T-helper 2 cell treated with Interferon-gamma antibody and Interleukin-4, amounts not matched to agents 5 μg/mL and 100 μg/mL, for 36 hours (primary cell): Measurements from ENCODE around the gene GALNT14.

Source experiments
- DNase-seq: peaks from one replicate; pipeline ENCODE4 v3.0.0; 2021; ENCODE audit warnings: low spot score
- H3K27ac Mint-ChIP-seq: one replicate; pipeline ENCODE4 v1.8.0; 2021; ENCODE audit warnings: mild to moderate bottlenecking, mixed read lengths
- H3K27me3 Mint-ChIP-seq: one replicate; pipeline ENCODE4 v1.8.0; 2021; ENCODE audit warnings: low read depth, mixed read lengths
- H3K36me3 Mint-ChIP-seq: one replicate; pipeline ENCODE4 v1.8.0; 2021; ENCODE audit warnings: low read depth, mixed read lengths
- H3K4me1 Mint-ChIP-seq: one replicate; pipeline ENCODE4 v1.8.0; 2021; ENCODE audit warnings: low read depth, mixed read lengths
- H3K4me3 Mint-ChIP-seq: one replicate; pipeline ENCODE4 v1.8.0; 2022; ENCODE audit warnings: mild to moderate bottlenecking, moderate library complexity, mixed read lengths
- H3K9me3 Mint-ChIP-seq: one replicate; pipeline ENCODE4 v1.8.0; 2021; ENCODE audit warnings: mixed read lengths

GALNT14 gene

GRCh38 chr2:31013301-31013700 is 124.9 kb downstream of the GALNT14 start:
- H3K27ac Mint-ChIP-seq: no peak overlapping the region
- no peak overlapping the region for H3K4me3 Mint-ChIP-seq
- no peaks in the 10 kb centered on the region for H3K9me3 Mint-ChIP-seq
- no peaks in the 10 kb centered on the region for H3K36me3 Mint-ChIP-seq
- DNase-seq: no peak
- H3K4me1 Mint-ChIP-seq: no peaks in the 10 kb centered on the region
- peaks cover 2% of the 10 kb centered on the region for H3K27me3 Mint-ChIP-seq

- Mint-ChIP-seq H3K27ac (no peak overlapping the region), H3K4me3 (no peak overlapping the region), H3K27me3 (peaks cover 2% of the 10 kb centered on the region), H3K36me3 (no peaks in the 10 kb centered on the region), H3K4me1 (no peaks in the 10 kb centered on the region), H3K9me3 (no peaks in the 10 kb centered on the region)
- no peak for DNase-seq
Observed at GRCh38 chr2:31012406-31012805, 125.8 kb downstream of the GALNT14 start.

GRCh38 chr2:31011587-31011986 is 126.7 kb downstream of the GALNT14 start:
- Mint-ChIP-seq H3K4me3 (no peak overlapping the region), H3K4me1 (no peaks in the 10 kb centered on the region), H3K27me3 (peaks cover 2% of the 10 kb centered on the region), H3K9me3 (no peaks in the 10 kb centered on the region), H3K36me3 (no peaks in the 10 kb centered on the region), H3K27ac (no peak overlapping the region)
- no peak for DNase-seq

GRCh38 chr2:31008561-31009114 is 129.6 kb downstream of the GALNT14 start:
- peaks cover 2% of the 10 kb centered on the region for H3K27me3 Mint-ChIP-seq
- H3K4me1 Mint-ChIP-seq: no peaks in the 10 kb centered on the region
- no peaks in the 10 kb centered on the region for H3K36me3 Mint-ChIP-seq
- no peak for DNase-seq
- no peak overlapping the region for H3K4me3 Mint-ChIP-seq
- H3K9me3 Mint-ChIP-seq: no peaks in the 10 kb centered on the region
- H3K27ac Mint-ChIP-seq: no peak overlapping the region

GRCh38 chr2:31004257-31004656 is 134.0 kb downstream of the GALNT14 start:
- no peak overlapping the region for H3K27ac Mint-ChIP-seq
- H3K36me3 Mint-ChIP-seq: no peaks in the 10 kb centered on the region
- no peak overlapping the region for H3K4me3 Mint-ChIP-seq
- no peaks in the 10 kb centered on the region for H3K27me3 Mint-ChIP-seq
- H3K4me1 Mint-ChIP-seq: no peaks in the 10 kb centered on the region
- no peak for DNase-seq
- no peaks in the 10 kb centered on the region for H3K9me3 Mint-ChIP-seq

GRCh38 chr2:31003749-31004148 is 134.5 kb downstream of the GALNT14 start:
- H3K27me3 Mint-ChIP-seq: no peaks in the 10 kb centered on the region
- no peaks in the 10 kb centered on the region for H3K9me3 Mint-ChIP-seq
- no peak overlapping the region for H3K4me3 Mint-ChIP-seq
- no peak overlapping the region for H3K27ac Mint-ChIP-seq
- DNase-seq: no peak
- no peaks in the 10 kb centered on the region for H3K36me3 Mint-ChIP-seq
- no peaks in the 10 kb centered on the region for H3K4me1 Mint-ChIP-seq

- no peak overlapping the region for H3K27ac Mint-ChIP-seq
- no peaks in the 10 kb centered on the region for H3K27me3 Mint-ChIP-seq
- H3K4me1 Mint-ChIP-seq: no peaks in the 10 kb centered on the region
- H3K4me3 Mint-ChIP-seq: no peak overlapping the region
- no peaks in the 10 kb centered on the region for H3K36me3 Mint-ChIP-seq
- no peaks in the 10 kb centered on the region for H3K9me3 Mint-ChIP-seq
- DNase-seq: no peak
Observed at GRCh38 chr2:31002537-31003150, 135.6 kb downstream of the GALNT14 start.

GRCh38 chr2:31000970-31001369 is 137.3 kb downstream of the GALNT14 start:
- no peaks in the 10 kb centered on the region for H3K27me3 Mint-ChIP-seq

GRCh38 chr2:30998672-30999071 is 139.6 kb downstream of the GALNT14 start:
- no peak overlapping the region for H3K27ac Mint-ChIP-seq
- no peak for DNase-seq
- H3K27me3 Mint-ChIP-seq: no peaks in the 10 kb centered on the region
- H3K9me3 Mint-ChIP-seq: no peaks in the 10 kb centered on the region
- H3K4me1 Mint-ChIP-seq: no peaks in the 10 kb centered on the region
- no peaks in the 10 kb centered on the region for H3K36me3 Mint-ChIP-seq
- H3K4me3 Mint-ChIP-seq: no peak overlapping the region

More at GRCh38 chr2:31000970-31001369, 137.3 kb downstream of the GALNT14 start:
- no peak for DNase-seq
- H3K27ac Mint-ChIP-seq: no peak overlapping the region
- H3K4me1 Mint-ChIP-seq: no peaks in the 10 kb centered on the region
- H3K4me3 Mint-ChIP-seq: no peak overlapping the region
- no peaks in the 10 kb centered on the region for H3K9me3 Mint-ChIP-seq
- H3K36me3 Mint-ChIP-seq: no peaks in the 10 kb centered on the region

- Mint-ChIP-seq H3K9me3 (no peaks in the 10 kb centered on the region), H3K36me3 (no peaks in the 10 kb centered on the region), H3K27ac (no peak overlapping the region), H3K27me3 (no peaks in the 10 kb centered on the region), H3K4me1 (no peaks in the 10 kb centered on the region), H3K4me3 (no peak overlapping the region)
- DNase-seq: no peak
Observed at GRCh38 chr2:30997979-30998378, 140.3 kb downstream of the GALNT14 start.

GRCh38 chr2:30994227-30995056 is 143.8 kb downstream of the GALNT14 start:
- Mint-ChIP-seq H3K27me3 (no peaks in the 10 kb centered on the region), H3K9me3 (no peaks in the 10 kb centered on the region), H3K4me3 (no peak overlapping the region), H3K36me3 (no peaks in the 10 kb centered on the region), H3K27ac (no peak overlapping the region), H3K4me1 (no peaks in the 10 kb centered on the region)
- DNase-seq: no peak

- Mint-ChIP-seq H3K36me3 (no peaks in the 10 kb centered on the region), H3K27me3 (no peaks in the 10 kb centered on the region), H3K4me3 (no peak overlapping the region), H3K9me3 (no peaks in the 10 kb centered on the region), H3K27ac (no peak overlapping the region), H3K4me1 (no peaks in the 10 kb centered on the region)
- no peak for DNase-seq
Observed at GRCh38 chr2:30992781-30993180, 145.5 kb downstream of the GALNT14 start.

- H3K27me3 Mint-ChIP-seq: no peaks in the 10 kb centered on the region
- no peak overlapping the region for H3K4me3 Mint-ChIP-seq
- no peak for DNase-seq
- no peaks in the 10 kb centered on the region for H3K9me3 Mint-ChIP-seq
- no peaks in the 10 kb centered on the region for H3K4me1 Mint-ChIP-seq
- no peak overlapping the region for H3K27ac Mint-ChIP-seq
- H3K36me3 Mint-ChIP-seq: no peaks in the 10 kb centered on the region
Observed at GRCh38 chr2:30990671-30991070, 147.6 kb downstream of the GALNT14 start.

GRCh38 chr2:30990176-30990575 is 148.1 kb downstream of the GALNT14 start:
- H3K27ac Mint-ChIP-seq: no peak overlapping the region
- H3K36me3 Mint-ChIP-seq: no peaks in the 10 kb centered on the region
- H3K4me1 Mint-ChIP-seq: no peaks in the 10 kb centered on the region
- no peaks in the 10 kb centered on the region for H3K27me3 Mint-ChIP-seq
- H3K9me3 Mint-ChIP-seq: no peaks in the 10 kb centered on the region
- H3K4me3 Mint-ChIP-seq: no peak overlapping the region
- no peak for DNase-seq
